HS-5 (cell line): ENCODE measurements around the gene ASTL.
A peak's percentile ranks its signal among the peaks of the same experiment; 100 is the strongest.

ENCODE experiments used
- DNase-seq: peaks from one replicate; pipeline ENCODE4 v3.0.0-alpha.2; 2012; ENCODE audit warnings: low read depth

ASTL gene

GRCh38 chr2:96130483-96130882 is 7.8 kb downstream of the ASTL start:
- DNase-seq = no peak

- DNase-seq = no peak
These were observed 8.7 kb downstream of the ASTL start for GRCh38 chr2:96129528-96130120.

GRCh38 chr2:96128456-96128855 is 9.8 kb downstream of the ASTL start:
- no peak for DNase-seq

GRCh38 chr2:96124406-96125265 is 13.7 kb downstream of the ASTL start:
- no peak for DNase-seq

GRCh38 chr2:96123936-96124335 is 14.4 kb downstream of the ASTL start:
- no peak for DNase-seq

- no peak for DNase-seq
These were observed 15.0 kb downstream of the ASTL start for GRCh38 chr2:96123290-96123689.

- no peak for DNase-seq
These were observed 15.9 kb downstream of the ASTL start for GRCh38 chr2:96122391-96122790.

GRCh38 chr2:96121414-96121813 is 16.9 kb downstream of the ASTL start:
- DNase-seq = no peak

GRCh38 chr2:96120991-96121390 is 17.3 kb downstream of the ASTL start:
- no peak for DNase-seq

- DNase-seq = no peak
These were observed 18.1 kb downstream of the ASTL start for GRCh38 chr2:96120091-96120720.

- no peak for DNase-seq
These were observed 18.9 kb downstream of the ASTL start for GRCh38 chr2:96119389-96119751.

- DNase-seq = no peak
These were observed 19.5 kb downstream of the ASTL start for GRCh38 chr2:96118698-96119388.

- DNase-seq = no peak
These were observed 20.4 kb downstream of the ASTL start for GRCh38 chr2:96117701-96118588.

GRCh38 chr2:96116879-96117533 is 21.3 kb downstream of the ASTL start:
- peak; percentile 16 for DNase-seq

GRCh38 chr2:96116424-96116878 is 21.9 kb downstream of the ASTL start, which contains the start of gene ADRA2B:
Gene ADRA2B, minus strand, starts transcription at chr2:96116571. Its CDS starts 422 bp downstream, at chr2:96116149.
- no peak for DNase-seq

GRCh38 chr2:96115631-96116423 is 22.5 kb downstream of the ASTL start:
- DNase-seq = no peak

GRCh38 chr2:96114903-96115581 is 23.3 kb downstream of the ASTL start:
- DNase-seq = no peak

GRCh38 chr2:96114546-96114902 is 23.8 kb downstream of the ASTL start:
- no peak for DNase-seq

- no peak for DNase-seq
These were observed 24.4 kb downstream of the ASTL start for GRCh38 chr2:96113951-96114350.

GRCh38 chr2:96113367-96113677 is 25.0 kb downstream of the ASTL start:
- DNase-seq = no peak
